Mesothelial cell of epicardium (in vitro differentiated cells): ENCODE results near the gene NRCAM. TPM values are rescaled to one million over a fixed set of nuclear protein-coding genes. Genes with fewer than 3 reads are reported as not detected.

Source experiments
- DNase-seq, 2 experiments: peaks; one replicate each; pipeline ENCODE4 v3.0.0; 2021; ENCODE audit warnings: low spot score in 2 of 2; ENCODE audit not compliant: unreplicated experiment in 2 of 2
- H3K27ac Mint-ChIP-seq: 2 replicates; pipeline ENCODE4 v1.8.0; 2021; ENCODE audit warnings: mixed read lengths
- H3K27me3 Mint-ChIP-seq: 2 replicates; pipeline ENCODE4 v1.8.0; 2021; ENCODE audit warnings: low read depth, mixed read lengths
- H3K36me3 Mint-ChIP-seq: 2 replicates; pipeline ENCODE4 v1.8.0; 2021; ENCODE audit warnings: mixed read lengths
- H3K4me1 Mint-ChIP-seq: 2 replicates; pipeline ENCODE4 v1.8.0; 2021; ENCODE audit warnings: mixed read lengths
- H3K4me3 Mint-ChIP-seq: 2 replicates; pipeline ENCODE4 v1.8.0; 2021; ENCODE audit warnings: mild to moderate bottlenecking, moderate library complexity, mixed read lengths
- H3K9me3 Mint-ChIP-seq: 2 replicates; pipeline ENCODE4 v1.8.0; 2021; ENCODE audit warnings: mixed read lengths
- CTCF ChIP-seq: fragments of 200-600 bp; sonication (generic); IDR thresholded peaks from one replicate; pipeline ENCODE4 v1.5.0; 2021; ENCODE audit warnings: antibody characterized with exemption; ENCODE audit not compliant: unreplicated experiment
- total RNA-seq: library from RNA; stranded (reverse); gene quantifications from 3 replicates; pipeline ENCODE4 v1.2.1, GENCODE V29; 2021

NRCAM gene
- total RNA-seq, 1 donor from 2014 or later, result 5.7 TPM

DNA sequence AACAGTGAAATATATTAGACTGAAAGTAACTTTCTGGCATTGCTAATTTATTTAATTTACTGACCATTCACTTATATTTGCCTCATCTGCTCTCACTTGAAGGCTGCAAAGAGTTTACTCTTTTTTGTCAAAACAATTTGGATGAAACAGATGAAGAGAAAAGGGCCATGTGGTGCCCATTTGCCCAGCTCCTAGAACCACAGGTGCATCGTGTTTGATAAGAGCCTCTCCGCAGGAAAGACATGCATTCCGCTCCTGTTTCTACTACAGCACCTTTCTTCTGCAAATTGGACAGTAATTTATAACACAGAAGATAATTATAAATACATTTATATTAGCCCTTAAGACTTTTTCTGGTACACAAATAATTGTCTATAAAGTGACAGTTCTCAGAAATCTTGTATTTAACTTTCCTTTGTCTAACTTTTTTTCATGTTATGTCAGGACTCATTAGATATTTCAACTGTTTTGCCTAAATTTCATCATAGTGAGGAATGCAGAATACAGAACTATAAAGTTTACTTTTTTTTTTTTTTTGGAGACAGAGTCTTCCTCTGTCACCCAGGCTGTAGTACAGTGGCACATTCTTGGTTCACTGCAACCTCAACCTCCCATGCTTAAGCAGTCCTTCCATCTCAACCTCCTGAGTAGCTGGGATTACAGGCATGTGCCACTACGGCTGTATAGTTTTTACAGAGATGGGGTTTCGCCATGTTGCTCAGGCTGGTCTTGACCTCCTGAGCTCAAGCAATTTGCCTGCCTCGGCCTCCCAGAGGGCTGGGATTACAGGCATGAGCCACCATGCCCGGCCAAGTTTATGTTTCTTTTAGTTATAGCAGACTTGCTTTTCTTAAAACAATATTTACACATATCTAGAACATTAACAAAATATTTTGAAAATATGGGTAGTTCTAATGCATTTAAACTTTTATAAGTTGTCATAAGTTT lies 326.9 kb downstream of the NRCAM start:
- H3K27me3 Mint-ChIP-seq, result no peaks in the 10 kb centered on the region
- peaks cover 47% of the 10 kb centered on the region for H3K4me1 Mint-ChIP-seq
- H3K4me3 Mint-ChIP-seq, result peak overlapping the region; percentile 49
- no peak for DNase-seq
- peaks cover 5% of the 10 kb centered on the region for H3K9me3 Mint-ChIP-seq
- TF ChIP-seq CTCF, result no peak
- peak overlapping the region; percentile 59 for H3K27ac Mint-ChIP-seq
- peaks cover 5% of the 10 kb centered on the region for H3K36me3 Mint-ChIP-seq

DNA sequence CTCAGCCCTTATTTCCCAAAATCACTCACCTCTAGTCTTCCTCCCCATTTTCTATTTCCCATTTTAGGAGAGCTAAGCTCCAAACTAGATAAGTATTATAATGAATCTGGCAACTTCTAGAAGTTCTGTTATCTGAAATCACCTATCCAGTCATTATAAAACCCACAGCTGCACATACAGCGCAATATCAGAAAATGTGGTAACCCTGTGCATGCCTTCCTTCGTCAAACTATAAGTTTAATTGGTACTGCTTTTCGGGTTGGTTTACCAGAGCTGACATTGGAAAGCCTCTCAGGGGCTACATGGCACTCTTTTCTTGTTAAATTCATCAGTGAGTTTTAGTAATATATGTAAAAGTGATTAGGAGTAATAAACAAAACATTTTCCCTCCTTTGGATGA lies 327.7 kb downstream of the NRCAM start:
- DNase-seq, result no peak
- Mint-ChIP-seq H3K4me1 (peaks cover 47% of the 10 kb centered on the region), H3K36me3 (peaks cover 5% of the 10 kb centered on the region), H3K27me3 (no peaks in the 10 kb centered on the region), H3K4me3 (no peak overlapping the region), H3K9me3 (peaks cover 5% of the 10 kb centered on the region), H3K27ac (no peak overlapping the region)
- no peak for TF ChIP-seq CTCF

DNA sequence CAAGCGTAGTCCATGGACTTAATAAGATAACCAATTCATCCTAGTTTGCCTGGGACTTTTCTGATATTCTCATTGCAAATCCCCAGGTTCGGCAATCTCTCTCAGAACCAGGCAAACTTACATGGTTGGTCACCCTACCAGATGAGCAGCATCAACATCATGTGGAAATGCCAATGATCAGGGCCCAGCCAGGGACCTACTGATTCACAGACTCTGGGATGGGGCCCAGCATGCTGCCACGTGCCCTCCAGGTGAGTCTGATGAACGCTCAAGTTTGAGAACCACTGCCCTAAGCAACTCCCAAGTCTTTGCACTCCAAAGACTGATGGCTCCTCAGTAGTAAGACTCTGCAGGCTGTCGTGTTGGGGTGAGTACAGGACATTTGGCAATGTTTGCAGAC lies 328.8 kb downstream of the NRCAM start:
- Mint-ChIP-seq H3K4me3 (no peak overlapping the region), H3K36me3 (peaks cover 5% of the 10 kb centered on the region), H3K4me1 (peaks cover 51% of the 10 kb centered on the region), H3K27ac (no peak overlapping the region), H3K9me3 (peaks cover 5% of the 10 kb centered on the region), H3K27me3 (no peaks in the 10 kb centered on the region)
- no peak for TF ChIP-seq CTCF
- DNase-seq, result no peak

DNA sequence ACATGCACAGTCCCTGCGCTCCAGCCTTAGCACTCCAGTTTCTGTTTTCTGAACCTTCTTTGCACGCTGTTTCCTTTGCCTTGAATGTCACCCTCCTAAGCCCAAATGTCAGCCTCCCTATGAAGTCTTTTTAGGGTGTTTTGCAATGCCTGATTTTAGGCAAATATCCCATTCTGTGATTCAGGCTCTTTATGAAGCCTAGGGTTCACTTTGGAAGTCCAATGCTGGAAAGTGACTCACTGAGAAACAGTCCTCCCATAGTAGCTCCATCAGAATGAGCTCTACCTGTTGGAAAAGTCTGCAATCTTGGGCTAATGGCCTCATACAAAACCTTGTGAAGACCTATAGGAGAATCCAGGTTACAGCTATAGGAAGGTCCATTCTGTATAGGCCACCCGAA lies 331.4 kb downstream of the NRCAM start:
- no peak overlapping the region for H3K27ac Mint-ChIP-seq

GRCh38 chr7:108122181-108122580 lies 334.1 kb downstream of the NRCAM start:
- no peak for DNase-seq
- H3K27ac Mint-ChIP-seq, result peak overlapping the region; percentile 68

More for the DNA sequence above, 331.4 kb downstream of the NRCAM start:
- Mint-ChIP-seq H3K27me3 (no peaks in the 10 kb centered on the region), H3K4me1 (peaks cover 37% of the 10 kb centered on the region), H3K9me3 (peaks cover 5% of the 10 kb centered on the region), H3K36me3 (peaks cover 5% of the 10 kb centered on the region), H3K4me3 (no peak overlapping the region)
- no peak for DNase-seq
- TF ChIP-seq CTCF, result no peak

More at GRCh38 chr7:108122181-108122580, 334.1 kb downstream of the NRCAM start:
- peaks cover 2% of the 10 kb centered on the region for H3K9me3 Mint-ChIP-seq
- no peaks in the 10 kb centered on the region for H3K27me3 Mint-ChIP-seq
- no peak overlapping the region for H3K4me3 Mint-ChIP-seq
- TF ChIP-seq CTCF, result no peak
- peaks cover 18% of the 10 kb centered on the region for H3K4me1 Mint-ChIP-seq
- peaks cover 2% of the 10 kb centered on the region for H3K36me3 Mint-ChIP-seq
